A549 (cell line): ENCODE data around the gene TCHHL1. TPM values are rescaled to one million over a fixed set of nuclear protein-coding genes. Genes with fewer than 3 reads are reported as not detected.
"Not testable (repeated sequence)": the region's sequence is repeated elsewhere in the genome, so short reads cannot be mapped to it uniquely, and the experiment has no call there.

Source experiments
- ATAC-seq, 2 experiments: fragments of 200-7000 bp in 1 of 2; fragments of >200 bp in 1 of 2; cut with Nextera tagmentation in 1 of 2; cut with Tn5 transposase in 1 of 2; 3 replicates each; pipeline versions ENCODE4 v1.8.0 to v1.9.1; 2018 to 2020; ENCODE audit warnings: mild to moderate bottlenecking in 1 of 2, moderate library complexity in 1 of 2
- CTCF ChIA-PET: fragments of 300-600 bp; sonication (Branson Sonifier 250); formaldehyde crosslinking; extraction: SDS; loops from one replicate; lab custom pipeline; 2021; ENCODE audit warnings: antibody characterized with exemption, inconsistent platforms; lab: Yijun Ruan, JAX
- POLR2A ChIA-PET: fragments of 350-600 bp; formaldehyde crosslinking; extraction: SDS; loops from one replicate; lab custom pipeline; 2021; ENCODE audit warnings: antibody characterized with exemption, inconsistent platforms; lab: Yijun Ruan, JAX
- DNase-seq, 2 experiments: peaks; one replicate each; pipeline versions ENCODE4 v3.0.0 to v3.0.0-alpha.2; 2011 to 2016; ENCODE audit warnings: low read depth in 1 of 2, low spot score in 1 of 2
- FAIRE-seq: peaks from 2 replicates; lab custom pipeline; 2011; peaks lifted over from hg19 to GRCh38; lab: Jason Lieb, UNC
- H3K27ac ChIP-seq, 2 experiments: fragments of >200 bp; sonication (Bioruptor Twin); formaldehyde crosslinking; 3 replicates each; pipeline ENCODE4 v1.5.1; 2016 to 2017
- H3K4me1 ChIP-seq: fragments of >200 bp; sonication (Bioruptor Twin); formaldehyde crosslinking; 3 replicates; pipeline ENCODE4 v1.6.1; 2016
- H3K4me2 ChIP-seq: fragments of >200 bp; sonication (Bioruptor Twin); formaldehyde crosslinking; 3 replicates; pipeline ENCODE4 v1.6.1; 2016
- H3K4me3 ChIP-seq: fragments of >200 bp; sonication (Bioruptor Twin); formaldehyde crosslinking; 3 replicates; pipeline ENCODE4 v1.5.1; 2016
- H3K9me3 ChIP-seq: fragments of >200 bp; sonication (Bioruptor Twin); formaldehyde crosslinking; 3 replicates; pipeline ENCODE4 v1.6.1; 2016
- CBX8 ChIP-seq: fragments of 200-600 bp; sonication (generic); IDR thresholded peaks from 2 replicates; pipeline ENCODE4 v1.6.1; 2016
- CHD4 ChIP-seq: fragments of 200-600 bp; sonication (generic); IDR thresholded peaks from 2 replicates; pipeline ENCODE4 v1.6.1; 2016; ENCODE audit warnings: antibody characterized with exemption, mild to moderate bottlenecking, borderline replicate concordance
- EHMT2 ChIP-seq: fragments of 200-600 bp; sonication (generic); IDR thresholded peaks from 2 replicates; pipeline ENCODE4 v1.6.1; 2016; ENCODE audit warnings: antibody characterized with exemption, low read depth, mild to moderate bottlenecking, moderate library complexity
- ESRRA ChIP-seq: fragments of 150-350 bp; IDR thresholded peaks from 2 replicates; pipeline ENCODE4 v1.6.1; 2014; ENCODE audit warnings: mild to moderate bottlenecking, low read length, borderline replicate concordance
- FOSB ChIP-seq: fragments of 250-450 bp; sonication (Bioruptor Pico); IDR thresholded peaks from 2 replicates; pipeline ENCODE4 v1.5.0; 2020; ENCODE audit warnings: mild to moderate bottlenecking, moderate library complexity
- HDAC2 ChIP-seq: fragments of 200-600 bp; sonication (generic); IDR thresholded peaks from 2 replicates; pipeline ENCODE4 v1.6.1; 2016
- HES2 ChIP-seq: fragments of >200 bp; sonication (Bioruptor Twin); formaldehyde crosslinking; IDR thresholded peaks from 2 replicates; pipeline ENCODE4 v1.6.1; 2016
- HMGXB4 ChIP-seq: fragments of 250-450 bp; sonication (Bioruptor Pico); IDR thresholded peaks from 2 replicates; pipeline ENCODE4 v1.5.0; 2021; ENCODE audit warnings: mild to moderate bottlenecking, moderate library complexity, borderline replicate concordance
- HOXA7 ChIP-seq: fragments of 250-450 bp; sonication (Bioruptor Pico); IDR thresholded peaks from 2 replicates; pipeline ENCODE4 v1.5.0; 2020; ENCODE audit warnings: mild to moderate bottlenecking, moderate library complexity
- HOXB13 ChIP-seq: fragments of 250-450 bp; sonication (Bioruptor Pico); IDR thresholded peaks from 2 replicates; pipeline ENCODE4 v1.5.0; 2020; ENCODE audit warnings: low read depth, mild to moderate bottlenecking, moderate library complexity
- HOXB5 ChIP-seq: fragments of 250-450 bp; sonication (Bioruptor Pico); IDR thresholded peaks from 2 replicates; pipeline ENCODE4 v1.5.0; 2020; ENCODE audit warnings: mild to moderate bottlenecking, moderate library complexity
- JUN ChIP-seq, 2 experiments: fragments of >200 bp; sonication (Bioruptor Twin); formaldehyde crosslinking; IDR thresholded peaks; 2 replicates in 1 of 2; 3 replicates in 1 of 2; pipeline ENCODE4 v1.6.1; 2016 to 2017
- KDM5A ChIP-seq: fragments of 200-600 bp; sonication (generic); IDR thresholded peaks from 2 replicates; pipeline ENCODE4 v1.6.1; 2016; ENCODE audit warnings: antibody characterized with exemption, mild to moderate bottlenecking
- MYC ChIP-seq: IDR thresholded peaks from 2 replicates; pipeline ENCODE4 v1.6.1; 2012; ENCODE audit warnings: mild to moderate bottlenecking, inconsistent platforms, low read length, improper control_type of control experiment, borderline replicate concordance
- NFE2L2 ChIP-seq: fragments of 150-350 bp; conservative IDR thresholded peaks from 2 replicates; pipeline ENCODE4 v1.6.1; 2014; ENCODE audit warnings: low read length
- PBX3 ChIP-seq: IDR thresholded peaks from 2 replicates; pipeline ENCODE4 v1.6.1; 2012
- PHF8 ChIP-seq: fragments of 200-600 bp; sonication (generic); IDR thresholded peaks from 2 replicates; pipeline ENCODE4 v1.6.1; 2016; ENCODE audit warnings: low read depth, mild to moderate bottlenecking, antibody characterized with exemption, moderate library complexity, borderline replicate concordance
- POLR2AphosphoS2 ChIP-seq: conservative IDR thresholded peaks from 2 replicates; pipeline ENCODE4 v1.6.1; 2012; ENCODE audit warnings: low read length, improper control_type of control experiment, inconsistent platforms
- RARB ChIP-seq: fragments of 250-450 bp; sonication (Bioruptor Pico); IDR thresholded peaks from 2 replicates; pipeline ENCODE4 v1.8.0; 2021; ENCODE audit warnings: mild to moderate bottlenecking, moderate library complexity
- RFX5 ChIP-seq: fragments of 450-650 bp; IDR thresholded peaks from 2 replicates; pipeline ENCODE4 v1.7.1; 2014; ENCODE audit warnings: antibody characterized with exemption, mild to moderate bottlenecking, moderate library complexity
- SMC3 ChIP-seq: fragments of >200 bp; sonication (Bioruptor Twin); formaldehyde crosslinking; IDR thresholded peaks from 3 replicates; pipeline ENCODE4 v1.6.1; 2018; ENCODE audit warnings: inconsistent platforms
- SREBF2 ChIP-seq: fragments of 450-650 bp; IDR thresholded peaks from 2 replicates; pipeline ENCODE4 v1.6.1; 2014; ENCODE audit warnings: mild to moderate bottlenecking, moderate library complexity
- ZC3H11A ChIP-seq: fragments of 450-650 bp; IDR thresholded peaks from 2 replicates; pipeline ENCODE4 v1.6.1; 2014; ENCODE audit warnings: antibody characterized with exemption, mild to moderate bottlenecking
- ZFP36 ChIP-seq: fragments of 450-650 bp; IDR thresholded peaks from 2 replicates; pipeline ENCODE4 v1.6.1; 2014; ENCODE audit warnings: borderline replicate concordance; ENCODE audit not compliant: partially characterized antibody
- ZSCAN20 ChIP-seq: fragments of 250-450 bp; sonication (Bioruptor Pico); IDR thresholded peaks from 2 replicates; pipeline ENCODE4 v1.8.0; 2022; ENCODE audit warnings: mild to moderate bottlenecking, moderate library complexity
- WGBS: methylation state at CpG from one replicate; pipeline ENCODE4 v1.1.6; 2017; ENCODE audit errors: missing lambda C conversion rate; 5-methylcytosine and 5-hydroxymethylcytosine counted together
- polyA plus RNA-seq, 4 experiments: library from polyadenylated mRNA; depleted of rRNA in 3 of 4; stranded (reverse); fragments of >200 nt; fragmentation: RNase III in 1 of 4; extraction: RNeasy Plus Mini Kit Qiagen cat#74134 plus additional on column Dnase treatment in 1 of 4; gene quantifications; 2 replicates in 3 of 4; 3 replicates in 1 of 4; pipeline ENCODE4 v1.2.3, GENCODE V29; 2011 to 2017

Gene TCHHL1
- polyA plus RNA-seq, 2 of the 4 experiments (the other 2 are of a cell fraction): not detected

GRCh38 chr1:152084853-152085252 is 4.0 kb downstream of the TCHHL1 start:
- Histone ChIP-seq H3K4me1 (no peaks in the 10 kb centered on the region), H3K27ac (no peak overlapping the region), H3K4me3 (no peak overlapping the region), H3K4me2 (no peak overlapping the region), H3K9me3 (no peaks in the 10 kb centered on the region)
- WGBS: 9% methylated on average over 1 of the region's 1 CpG
- DNase-seq: no peak
- TF ChIP-seq HES2: no peak
- no peak for TF ChIP-seq SREBF2
- TF ChIP-seq MYC: no peak
- no peak for TF ChIP-seq RFX5
- no peak for TF ChIP-seq NFE2L2
- no peak for TF ChIP-seq ESRRA
- TF ChIP-seq SMC3: no peak
- TF ChIP-seq ZSCAN20 (CRISPR knock-in tag): no peak
- TF ChIP-seq HOXB5 (CRISPR knock-in tag): no peak
- TF ChIP-seq HMGXB4: no peak
- no peak for TF ChIP-seq JUN (IDR thresholded peaks at IDR 0.05)
- TF ChIP-seq POLR2AphosphoS2: no peak
- TF ChIP-seq CHD4: no peak
- no peak for TF ChIP-seq ZC3H11A
- no peak for TF ChIP-seq PHF8
- no peak for TF ChIP-seq FOSB (CRISPR knock-in tag)
- TF ChIP-seq HOXB13 (CRISPR knock-in tag): no peak
- no peak for TF ChIP-seq HOXA7 (CRISPR knock-in tag)
- TF ChIP-seq KDM5A: no peak
- ChIA-PET POLR2A (no interaction called here), CTCF (interaction anchor here (1.1 to 1.3 kb wide), 2 partner anchors 22 to 104 kb away, joined by 5 read pairs; no protein-coding TSS in a partner anchor)
- FAIRE-seq: no peak
- no peak; a peak in 1 of 6 replicates for ATAC-seq

GRCh38 chr1:152081026-152081425 is 7.8 kb downstream of the TCHHL1 start:
- FAIRE-seq, H3K4me1 ChIP-seq, H3K27ac ChIP-seq, H3K4me2 ChIP-seq, H3K4me3 ChIP-seq, ATAC-seq, DNase-seq, H3K9me3 ChIP-seq, CTCF ChIA-PET, POLR2A ChIA-PET: not testable (repeated sequence)
- whole genome bisulfite sequencing: 25% methylated on average over 4 of the region's 17 CpGs

- H3K4me1 ChIP-seq, H3K4me2 ChIP-seq, FAIRE-seq, H3K27ac ChIP-seq, H3K4me3 ChIP-seq, DNase-seq, POLR2A ChIA-PET, H3K9me3 ChIP-seq, ATAC-seq, CTCF ChIA-PET: not testable (repeated sequence)
- 44% methylated on average over 17 of the region's 17 CpGs for WGBS
These were observed 8.4 kb downstream of the TCHHL1 start for GRCh38 chr1:152080494-152080893.

GRCh38 chr1:152078831-152079441 is 9.9 kb downstream of the TCHHL1 start:
- WGBS: 43% methylated on average over 14 of the region's 24 CpGs
- no peak for DNase-seq
- no peak for FAIRE-seq
- ATAC-seq: no peak
- Histone ChIP-seq H3K4me1 (no peaks in the 10 kb centered on the region), H3K4me2 (no peak overlapping the region), H3K27ac (no peak overlapping the region), H3K4me3 (no peak overlapping the region), H3K9me3 (no peaks in the 10 kb centered on the region)
- ChIA-PET POLR2A (no interaction called here), CTCF (no interaction called here)
- no peak for TF ChIP-seq HMGXB4
- TF ChIP-seq ZSCAN20 (CRISPR knock-in tag): no peak
- TF ChIP-seq HDAC2: no peak
- no peak for TF ChIP-seq RARB (CRISPR knock-in tag)
- no peak for TF ChIP-seq ZFP36
- TF ChIP-seq CBX8: no peak
- TF ChIP-seq PBX3: no peak
- no peak for TF ChIP-seq EHMT2
- no peak for TF ChIP-seq POLR2AphosphoS2
- no peak for TF ChIP-seq FOSB (CRISPR knock-in tag)
